Thyroid gland (tissue), 4 donors: ENCODE measurements around the gene CCNJL.

Source experiments
- CTCF ChIP-seq, 6 experiments: fragments of 200-600 bp in 3 of 6; fragments of 450-650 bp in 3 of 6; sonication (generic) in 3 of 6; IDR thresholded peaks; one replicate each; pipeline ENCODE4 v1.5.1; 2016 to 2019; ENCODE audit warnings: antibody characterized with exemption in 6 of 6, mild to moderate bottlenecking in 2 of 6, inconsistent platforms in 1 of 6, moderate library complexity in 1 of 6
- POLR2A ChIP-seq, 2 donors: fragments of 450-650 bp; IDR thresholded peaks; one replicate each; pipeline ENCODE4 v1.6.1; 2017; ENCODE audit warnings: antibody characterized with exemption in 2 of 2, mild to moderate bottlenecking in 2 of 2, moderate library complexity in 1 of 2

DNA sequence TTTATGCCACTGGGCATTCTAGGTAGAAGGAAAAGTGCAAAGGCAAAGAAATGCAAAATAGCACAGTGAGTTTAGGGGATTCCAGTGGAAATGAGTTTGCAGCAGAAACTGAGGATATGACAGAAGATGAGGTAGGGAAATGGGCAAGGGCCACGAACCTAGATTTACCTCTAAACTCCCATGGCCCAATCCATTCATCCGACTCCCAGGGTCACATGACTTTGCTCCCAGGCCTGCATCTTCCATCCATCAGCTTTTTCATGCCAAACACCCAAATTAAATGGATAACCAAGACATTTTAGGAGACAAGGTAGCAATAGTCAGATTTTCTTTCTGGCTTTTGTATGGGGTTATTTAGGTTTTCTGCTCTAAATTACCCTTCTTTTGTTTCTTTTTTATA, 105.3 kb downstream of the CCNJL start:
- TF ChIP-seq CTCF (IDR thresholded peaks at IDR 0.05), result no peak
- no peak for TF ChIP-seq POLR2A (IDR thresholded peaks at IDR 0.05)
